Measurements from ENCODE around the gene CIDEC. TPM values are rescaled to one million over a fixed set of nuclear protein-coding genes. Genes with fewer than 3 reads are reported as not detected.
"Not testable (repeated sequence)": the region's sequence is repeated elsewhere in the genome, so short reads cannot be mapped to it uniquely, and the experiment has no call there.

CIDEC gene
- total RNA-seq, 1 donor from 2014 or later = 1.9 TPM

GRCh38 chr3:9884555-9885165 is 4.6 kb upstream of the CIDEC start:
- intact Hi-C loops (cut with DNase I) = no loop called here
- no peak for DNase-seq (ENCODE audit: low spot score)

GRCh38 chr3:9883706-9884554 is 3.9 kb upstream of the CIDEC start:
- DNase-seq (ENCODE audit: low spot score) = no peak
- intact Hi-C loops (cut with DNase I) = no loop called here

GRCh38 chr3:9881441-9881840 is 1.4 kb upstream of the CIDEC start:
- intact Hi-C loops (cut with DNase I) = no loop called here
- no peak for DNase-seq (ENCODE audit: low spot score)

- DNase-seq (ENCODE audit: low spot score) = no peak
- intact Hi-C loops (cut with DNase I) = no loop called here
These were observed 1.4 kb downstream of the CIDEC start for GRCh38 chr3:9878700-9879099.

- intact Hi-C loops (cut with DNase I) = no loop called here
- DNase-seq (ENCODE audit: low spot score) = no peak
These were observed 3.1 kb downstream of the CIDEC start for GRCh38 chr3:9876991-9877390.

GRCh38 chr3:9876255-9876654 is 3.8 kb downstream of the CIDEC start:
- intact Hi-C loops (cut with DNase I); DNase-seq (ENCODE audit: low spot score): not testable (repeated sequence)

GRCh38 chr3:9875448-9875847 is 4.6 kb downstream of the CIDEC start:
- intact Hi-C loops (cut with DNase I) = no loop called here
- DNase-seq (ENCODE audit: low spot score) = no peak

GRCh38 chr3:9872067-9872466 is 8.0 kb downstream of the CIDEC start:
- peak; percentile 7 for DNase-seq (ENCODE audit: low spot score)
- intact Hi-C loops (cut with DNase I) = not testable (repeated sequence)

GRCh38 chr3:9870978-9871377 is 9.1 kb downstream of the CIDEC start:
- no peak for DNase-seq (ENCODE audit: low spot score)
- intact Hi-C loops (cut with DNase I) = no loop called here

GRCh38 chr3:9869955-9870354 is 10.1 kb downstream of the CIDEC start:
- no peak for DNase-seq (ENCODE audit: low spot score)

GRCh38 chr3:9867106-9867505 is 12.9 kb downstream of the CIDEC start:
- intact Hi-C loops (cut with DNase I) = no loop called here
- DNase-seq (ENCODE audit: low spot score) = peak; percentile 39

More at GRCh38 chr3:9869955-9870354, 10.1 kb downstream of the CIDEC start:
- intact Hi-C loops (cut with DNase I) = no loop called here

GRCh38 chr3:9866639-9867038 is 13.4 kb downstream of the CIDEC start:
- intact Hi-C loops (cut with DNase I) = no loop called here
- peak; percentile 60 for DNase-seq (ENCODE audit: low spot score)

GRCh38 chr3:9865125-9865637 is 14.9 kb downstream of the CIDEC start:
- intact Hi-C loops (cut with DNase I) = not testable (repeated sequence)

GRCh38 chr3:9864200-9864927 is 15.7 kb downstream of the CIDEC start:
- intact Hi-C loops (cut with DNase I) = no loop called here
- no peak for DNase-seq (ENCODE audit: low spot score)

More at GRCh38 chr3:9865125-9865637, 14.9 kb downstream of the CIDEC start:
- not testable (repeated sequence) for DNase-seq (ENCODE audit: low spot score)

GRCh38 chr3:9863058-9863772 is 16.8 kb downstream of the CIDEC start:
- intact Hi-C loops (cut with DNase I) = no loop called here
- no peak for DNase-seq (ENCODE audit: low spot score)

GRCh38 chr3:9862391-9863057 is 17.5 kb downstream of the CIDEC start:
- intact Hi-C loops (cut with DNase I) = no loop called here
- no peak for DNase-seq (ENCODE audit: low spot score)

- intact Hi-C loops (cut with DNase I) = no loop called here
- DNase-seq (ENCODE audit: low spot score) = no peak
These were observed 18.4 kb downstream of the CIDEC start for GRCh38 chr3:9861626-9862130.

GRCh38 chr3:9861201-9861600 is 18.9 kb downstream of the CIDEC start:
- intact Hi-C loops (cut with DNase I) = no loop called here
- no peak for DNase-seq (ENCODE audit: low spot score)

- no peak for DNase-seq (ENCODE audit: low spot score)
- intact Hi-C loops (cut with DNase I) = no loop called here
These were observed 20.5 kb downstream of the CIDEC start for GRCh38 chr3:9859530-9860025.
